Rectal smooth muscle tissue (tissue), 1 donor: ENCODE data around the gene TMEM170B.

Source experiments
- H3K27ac ChIP-seq: one replicate; pipeline ENCODE4 v1.7.0; 2013; ENCODE audit warnings: low read depth, low read length, inconsistent platforms
- H3K27me3 ChIP-seq: one replicate; pipeline ENCODE4 v1.7.0; 2013; ENCODE audit warnings: low read length; ENCODE audit not compliant: control insufficient read depth, insufficient read depth
- H3K36me3 ChIP-seq: one replicate; pipeline ENCODE4 v1.7.0; 2013; ENCODE audit warnings: low read length; ENCODE audit not compliant: control insufficient read depth, insufficient read depth
- H3K4me1 ChIP-seq: one replicate; pipeline ENCODE4 v1.7.0; 2013; ENCODE audit warnings: low read length; ENCODE audit not compliant: control insufficient read depth, insufficient read depth
- H3K4me3 ChIP-seq: one replicate; pipeline ENCODE4 v1.7.0; 2013; ENCODE audit warnings: low read length
- H3K9ac ChIP-seq: one replicate; pipeline ENCODE4 v1.7.0; 2013; ENCODE audit warnings: low read length

Gene TMEM170B

DNA sequence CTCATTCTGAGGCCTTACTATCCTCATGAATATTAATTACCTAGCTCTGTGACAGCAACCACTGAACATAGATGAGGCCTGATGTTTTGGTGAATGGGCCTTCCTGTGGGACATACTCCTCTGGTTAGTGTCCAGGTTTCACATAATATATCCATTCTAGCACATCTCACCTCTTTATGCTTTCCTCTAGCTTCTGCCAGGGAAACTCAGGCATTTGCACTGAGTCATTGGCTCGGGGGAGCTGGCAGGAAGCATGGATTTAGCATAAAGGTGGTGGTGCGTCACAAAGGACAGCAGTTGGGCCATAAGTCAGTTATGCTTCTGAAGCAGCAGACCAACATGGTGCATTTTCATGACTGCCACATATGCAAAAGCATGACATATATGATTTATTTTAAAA, 37.5 kb upstream of the TMEM170B start:
- H3K4me1 ChIP-seq, result no peaks in the 10 kb centered on the region

DNA sequence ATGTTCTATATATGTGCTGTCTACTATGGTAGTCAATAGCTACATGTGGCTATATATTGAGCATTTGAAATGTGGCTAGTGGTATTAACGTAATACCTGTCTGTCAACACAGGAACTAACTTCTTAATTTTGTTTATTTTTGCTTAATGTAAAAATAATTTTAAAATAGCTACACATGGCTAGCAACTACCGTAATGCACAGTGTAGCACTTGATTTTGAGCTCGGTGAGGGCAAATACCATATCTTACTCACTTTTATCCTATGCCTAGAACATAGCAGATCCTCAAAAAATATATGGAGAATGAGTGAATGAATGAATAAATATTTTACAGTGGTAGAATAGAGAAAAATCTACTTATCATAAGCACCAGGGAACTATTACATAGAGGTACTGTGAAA, 28.1 kb upstream of the TMEM170B start:
- Histone ChIP-seq H3K4me3 (no peak overlapping the region), H3K27me3 (no peaks in the 10 kb centered on the region), H3K36me3 (no peaks in the 10 kb centered on the region), H3K27ac (no peak overlapping the region), H3K4me1 (no peaks in the 10 kb centered on the region), H3K9ac (no peak overlapping the region)

More for the DNA sequence above, 37.5 kb upstream of the TMEM170B start:
- Histone ChIP-seq H3K9ac (no peak overlapping the region), H3K27me3 (no peaks in the 10 kb centered on the region), H3K27ac (no peak overlapping the region), H3K36me3 (no peaks in the 10 kb centered on the region), H3K4me3 (no peak overlapping the region)

DNA sequence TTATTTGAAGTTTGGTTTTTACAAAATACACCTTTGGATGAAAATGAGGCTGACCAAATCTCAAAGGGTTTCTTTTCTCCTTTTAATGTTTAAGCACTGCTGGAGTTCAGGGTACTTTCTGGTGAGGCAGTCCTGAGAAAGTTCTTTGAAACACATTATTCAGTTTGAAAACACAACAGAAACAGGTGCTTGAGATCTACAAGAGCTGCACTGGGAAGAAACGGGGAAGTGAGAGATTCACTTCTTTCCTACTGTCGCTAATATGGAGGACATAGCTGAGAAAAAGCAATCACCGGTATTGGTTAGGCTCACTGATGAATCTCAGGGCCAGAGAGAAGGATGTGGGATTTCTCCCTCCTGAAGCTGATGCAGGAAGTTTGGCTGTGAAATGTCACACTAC, 22.9 kb upstream of the TMEM170B start:
- Histone ChIP-seq H3K9ac (no peak overlapping the region), H3K36me3 (no peaks in the 10 kb centered on the region), H3K27me3 (no peaks in the 10 kb centered on the region), H3K4me1 (no peaks in the 10 kb centered on the region), H3K27ac (no peak overlapping the region), H3K4me3 (no peak overlapping the region)

DNA sequence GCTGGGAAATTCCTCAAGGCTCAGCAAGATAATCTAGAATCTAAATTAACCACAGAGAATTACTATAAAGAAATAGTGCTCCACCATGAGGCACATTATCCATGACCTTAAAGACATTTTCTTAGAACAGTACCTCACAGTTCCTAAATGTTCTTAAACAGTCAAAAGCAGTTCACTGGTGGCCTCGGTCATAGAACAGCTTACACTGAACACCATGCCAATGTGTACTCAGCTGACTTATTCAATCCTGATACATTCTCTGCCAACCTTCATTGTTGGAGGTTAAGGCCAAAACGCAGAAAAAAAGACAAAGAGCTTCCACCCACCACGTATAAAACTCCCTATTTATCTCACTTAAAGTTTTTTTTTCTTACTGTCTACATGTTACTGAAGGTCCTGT, 21.8 kb upstream of the TMEM170B start:
- no peak overlapping the region for H3K9ac ChIP-seq
- no peaks in the 10 kb centered on the region for H3K4me1 ChIP-seq
- no peaks in the 10 kb centered on the region for H3K27me3 ChIP-seq
- H3K4me3 ChIP-seq, result no peak overlapping the region
- H3K27ac ChIP-seq, result no peak overlapping the region
- H3K36me3 ChIP-seq, result no peaks in the 10 kb centered on the region

DNA sequence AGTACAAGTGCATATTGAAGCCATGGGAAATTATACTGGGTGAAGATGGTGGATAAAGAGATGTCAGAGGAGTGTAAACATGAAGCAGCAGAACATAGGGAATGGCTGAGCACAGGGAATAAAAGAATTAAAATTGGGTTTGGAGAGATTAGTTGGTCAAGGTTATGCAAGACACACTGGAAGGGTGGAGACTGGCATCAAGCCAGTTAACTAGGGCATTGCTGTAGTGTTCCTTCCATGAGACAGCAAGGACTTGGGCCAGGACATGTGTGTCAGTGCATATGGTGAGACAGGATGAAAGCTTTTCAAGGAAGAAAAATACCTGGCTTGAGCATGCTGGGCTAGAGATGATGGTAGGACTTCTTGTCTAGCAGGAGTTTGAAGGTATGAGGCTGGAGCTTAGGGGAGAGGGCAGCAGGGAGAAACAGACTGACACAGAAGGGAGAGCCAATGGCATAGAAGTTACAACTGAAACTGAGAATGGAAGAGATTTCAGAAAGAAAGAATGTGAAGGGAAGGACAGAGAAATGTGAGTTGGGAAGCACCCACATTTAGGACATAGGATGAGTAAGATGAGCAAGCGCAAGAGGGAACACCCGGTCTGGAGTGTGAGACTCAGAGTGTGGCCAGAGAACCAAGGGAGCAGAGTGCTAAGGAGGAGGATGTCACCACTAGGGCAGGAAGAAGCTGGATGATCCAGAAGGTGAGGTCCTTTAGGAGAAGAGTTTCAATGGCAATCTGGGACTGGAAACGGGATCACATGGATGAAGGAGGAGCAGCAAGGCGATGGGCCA, 14.5 kb upstream of the TMEM170B start:
- Histone ChIP-seq H3K4me3 (no peak overlapping the region), H3K27me3 (no peaks in the 10 kb centered on the region), H3K36me3 (no peaks in the 10 kb centered on the region), H3K27ac (no peak overlapping the region), H3K4me1 (no peaks in the 10 kb centered on the region), H3K9ac (no peak overlapping the region)

DNA sequence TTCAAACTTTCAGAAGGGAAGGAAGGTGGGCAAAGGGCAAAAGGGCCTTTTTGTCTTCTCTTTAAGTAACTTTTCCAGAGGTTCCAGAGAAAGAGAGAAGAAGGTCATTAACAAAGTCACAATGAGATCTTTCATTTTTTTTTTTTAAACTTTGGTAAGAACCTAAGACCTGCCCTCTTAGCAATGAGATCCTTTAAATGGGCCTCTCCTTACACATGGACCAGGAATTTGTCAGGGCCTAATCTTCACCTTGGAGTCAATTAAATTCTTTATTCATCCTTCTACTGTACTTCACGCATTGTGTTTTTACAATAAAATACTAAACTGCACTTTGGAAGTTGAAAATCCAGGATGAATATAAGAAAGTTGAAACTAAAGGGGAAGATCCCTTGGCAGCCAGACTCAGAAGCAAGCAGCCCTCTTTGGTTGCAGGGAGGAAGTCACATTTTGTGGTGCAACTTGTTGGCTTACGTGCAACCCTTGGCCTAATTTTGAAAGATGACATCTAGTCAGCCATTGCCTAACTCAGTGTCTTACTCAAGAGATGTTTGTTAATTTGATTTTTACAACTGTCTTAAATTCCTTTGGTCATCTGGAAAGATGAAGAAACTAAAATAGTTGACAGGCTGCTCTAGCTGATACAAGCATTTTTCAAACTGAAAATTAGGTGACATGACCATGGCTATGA, 11.9 kb upstream of the TMEM170B start:
- no peaks in the 10 kb centered on the region for H3K4me1 ChIP-seq
- no peaks in the 10 kb centered on the region for H3K36me3 ChIP-seq
- no peaks in the 10 kb centered on the region for H3K27me3 ChIP-seq
- H3K9ac ChIP-seq, result no peak overlapping the region
- H3K4me3 ChIP-seq, result no peak overlapping the region
- H3K27ac ChIP-seq, result no peak overlapping the region

DNA sequence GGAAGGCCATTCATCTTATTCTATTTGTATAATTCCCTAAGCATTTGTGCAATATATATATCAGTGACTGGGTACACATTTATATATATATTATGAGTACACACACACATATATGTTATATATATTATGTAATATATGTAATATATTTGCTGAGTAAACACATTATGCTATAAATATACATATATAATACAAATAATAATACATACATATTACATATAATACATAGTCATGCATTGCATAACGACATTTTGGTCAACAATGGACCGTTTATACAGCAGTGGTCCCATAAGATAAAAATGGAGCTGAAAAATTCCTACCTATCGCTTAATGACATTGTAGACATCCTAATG, 11.4 kb upstream of the TMEM170B start:
- Histone ChIP-seq H3K36me3 (no peaks in the 10 kb centered on the region), H3K9ac (no peak overlapping the region), H3K4me1 (no peaks in the 10 kb centered on the region), H3K4me3 (no peak overlapping the region), H3K27me3 (no peaks in the 10 kb centered on the region), H3K27ac (no peak overlapping the region)

DNA sequence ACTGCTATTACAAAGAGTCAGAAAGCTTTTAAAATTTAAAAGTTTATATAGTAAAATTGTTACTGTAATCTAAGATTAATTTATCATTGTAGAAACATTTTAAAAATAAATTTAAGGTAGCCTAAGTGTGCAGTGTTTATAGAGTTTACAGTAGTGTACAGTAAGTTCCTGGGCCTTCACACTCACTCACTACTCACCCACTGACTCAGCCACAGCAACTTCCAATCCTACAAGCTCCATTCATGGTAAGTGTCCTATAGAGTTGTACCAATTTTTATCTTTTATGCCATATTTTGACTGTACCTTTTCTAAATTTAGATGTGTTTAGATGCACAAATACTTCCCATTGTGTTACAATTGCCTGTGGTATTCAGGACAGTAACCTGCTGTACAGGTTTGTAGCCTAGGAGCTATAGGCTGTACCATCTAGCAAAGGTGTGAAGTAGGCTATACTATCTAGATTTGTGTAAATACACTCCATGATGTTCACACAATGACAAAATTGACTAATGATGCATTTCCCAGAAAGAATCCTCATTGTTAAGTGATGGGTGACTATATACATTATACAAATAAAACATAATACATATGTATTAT, 10.2 kb upstream of the TMEM170B start:
- H3K27me3 ChIP-seq, result no peaks in the 10 kb centered on the region
- no peaks in the 10 kb centered on the region for H3K36me3 ChIP-seq
- no peak overlapping the region for H3K27ac ChIP-seq
- H3K9ac ChIP-seq, result no peak overlapping the region
- no peaks in the 10 kb centered on the region for H3K4me1 ChIP-seq
- no peak overlapping the region for H3K4me3 ChIP-seq

DNA sequence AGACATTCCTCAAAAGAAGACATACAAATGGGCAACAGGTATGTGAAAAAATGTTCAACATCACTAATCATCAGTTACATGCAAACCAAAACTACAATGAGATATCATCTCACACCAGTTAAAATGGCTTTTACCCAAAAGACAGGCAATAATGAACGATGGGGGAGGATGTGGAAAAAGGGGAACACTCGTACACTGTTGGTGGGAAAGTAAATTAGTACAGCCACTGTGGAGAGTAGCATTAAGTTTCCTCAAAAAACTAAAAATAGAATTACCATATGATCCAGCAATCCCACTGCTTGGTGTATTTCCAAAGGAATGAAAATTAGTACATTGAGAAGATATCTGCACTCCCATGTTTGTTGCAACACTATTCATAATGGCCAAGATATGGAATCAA, 8.6 kb upstream of the TMEM170B start:
- no peaks in the 10 kb centered on the region for H3K36me3 ChIP-seq
- no peaks in the 10 kb centered on the region for H3K4me1 ChIP-seq
- no peak overlapping the region for H3K27ac ChIP-seq
- no peaks in the 10 kb centered on the region for H3K27me3 ChIP-seq
- H3K9ac ChIP-seq, result no peak overlapping the region
- H3K4me3 ChIP-seq, result no peak overlapping the region

DNA sequence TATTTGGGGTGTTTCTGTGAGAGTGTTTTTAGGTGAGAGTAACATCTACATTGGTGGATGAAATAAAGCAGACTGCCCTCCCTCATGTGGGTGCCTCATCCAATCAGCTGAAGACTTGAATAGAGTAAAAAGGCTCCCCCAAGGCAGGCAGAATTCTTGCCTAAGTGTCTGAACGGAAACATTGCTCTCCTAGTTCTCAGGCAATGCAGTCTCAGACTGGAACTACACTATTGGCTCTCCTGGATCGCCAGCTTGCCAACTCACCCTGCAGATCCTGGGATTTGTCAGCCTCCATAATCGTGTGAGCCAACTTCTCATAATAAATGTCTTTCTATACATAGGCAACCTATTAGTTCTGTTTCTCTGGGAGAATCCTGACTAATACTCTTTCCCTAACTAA, 5.5 kb upstream of the TMEM170B start:
- Histone ChIP-seq H3K27ac (peak overlapping the region; percentile 34), H3K4me1 (peaks cover 4% of the 10 kb centered on the region), H3K36me3 (no peaks in the 10 kb centered on the region), H3K27me3 (no peaks in the 10 kb centered on the region), H3K4me3 (no peak overlapping the region), H3K9ac (no peak overlapping the region)

DNA sequence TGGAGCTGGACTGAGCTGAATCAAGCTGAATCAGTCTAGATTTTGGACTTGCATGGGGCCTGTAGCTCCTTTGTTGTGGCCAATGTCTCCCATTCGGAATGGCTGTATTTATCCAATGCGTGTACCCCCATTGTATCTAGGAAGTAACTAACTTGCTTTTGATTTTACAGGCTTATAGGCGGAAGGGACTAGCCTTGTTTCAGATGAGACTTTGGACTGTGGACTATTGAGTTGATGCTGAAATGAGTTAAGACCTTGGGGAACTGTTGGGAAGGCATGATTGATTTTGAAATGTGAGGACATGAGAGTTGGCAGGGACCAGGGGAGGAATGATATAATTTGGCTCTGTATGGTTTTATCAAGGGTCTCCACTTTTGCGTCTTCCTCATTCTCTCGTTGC, 3.0 kb upstream of the TMEM170B start:
- no peaks in the 10 kb centered on the region for H3K27me3 ChIP-seq
- H3K9ac ChIP-seq, result no peak overlapping the region
- no peak overlapping the region for H3K27ac ChIP-seq
- H3K4me3 ChIP-seq, result no peak overlapping the region
- no peaks in the 10 kb centered on the region for H3K36me3 ChIP-seq
- H3K4me1 ChIP-seq, result peaks cover 8% of the 10 kb centered on the region

DNA sequence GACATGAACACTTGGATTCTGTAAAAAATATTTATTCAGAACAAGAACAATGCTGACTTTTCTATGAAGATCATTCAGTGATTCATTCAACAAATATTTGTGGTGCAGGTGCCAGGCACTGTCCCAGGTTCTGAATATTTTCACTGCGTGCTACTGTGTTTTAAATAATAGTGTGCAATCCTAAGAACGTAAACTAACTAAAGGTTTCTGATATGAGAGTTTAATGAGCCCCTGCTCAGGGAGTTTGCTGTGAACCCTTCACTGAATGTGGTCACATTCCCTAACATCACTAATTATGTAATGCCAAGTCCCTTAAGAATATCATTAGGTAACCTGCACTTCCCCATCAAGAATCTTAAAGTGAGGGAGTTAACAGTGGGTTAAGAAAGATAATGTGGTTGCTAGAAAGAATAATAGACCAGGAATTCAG, 1.7 kb upstream of the TMEM170B start:
- Histone ChIP-seq H3K36me3 (no peaks in the 10 kb centered on the region), H3K27ac (no peak overlapping the region), H3K27me3 (no peaks in the 10 kb centered on the region), H3K9ac (no peak overlapping the region), H3K4me3 (no peak overlapping the region), H3K4me1 (peaks cover 8% of the 10 kb centered on the region)
